Upper lobe of right lung (tissue), 1 donor: ENCODE data around the gene ASH1L. TPM values are rescaled to one million over a fixed set of nuclear protein-coding genes. Genes with fewer than 3 reads are reported as not detected.

Source experiments
- ATAC-seq: fragments of 200-7000 bp; cut with Tn5 transposase; one replicate; pipeline ENCODE4 v1.9.1; 2020; ENCODE audit warnings: mild to moderate bottlenecking, moderate library complexity
- DNase-seq: peaks from one replicate; pipeline ENCODE4 v3.0.0-alpha.2; 2020
- H3K27ac ChIP-seq: fragments of 200-600 bp; one replicate; pipeline ENCODE4 v1.8.0; 2022
- H3K27me3 ChIP-seq: fragments of 200-600 bp; one replicate; pipeline ENCODE4 v1.8.0; 2022; ENCODE audit warnings: mild to moderate bottlenecking
- H3K36me3 ChIP-seq: fragments of 200-600 bp; one replicate; pipeline ENCODE4 v1.8.0; 2022
- H3K4me1 ChIP-seq: fragments of 200-600 bp; one replicate; pipeline ENCODE4 v1.8.0; 2022
- H3K4me3 ChIP-seq: fragments of 200-600 bp; one replicate; pipeline ENCODE4 v1.8.0; 2022; ENCODE audit warnings: mild to moderate bottlenecking
- H3K9me3 ChIP-seq: fragments of 200-600 bp; one replicate; pipeline ENCODE4 v1.8.0; 2022
- CTCF ChIP-seq: fragments of 200-600 bp; IDR thresholded peaks from one replicate; pipeline ENCODE4 v1.8.0; 2022; ENCODE audit warnings: antibody characterized with exemption
- intact Hi-C: fragments of 100-400 bp; cut with DNase I; formaldehyde crosslinking; loops from one replicate; pipeline ENCODE4 v1.11.0; 2022
- total RNA-seq: library from RNA; stranded (reverse); fragmentation: NEBNext Ultra II Directional; extraction: Animal tissue kit (Norgen Biotek cat#: 25700); gene quantifications from one replicate; pipeline ENCODE4 v1.2.1, GENCODE V29; 2021
- donor health status: DM: no; HTN: yes; CAD: no; lungs with severe emphysema.

ASH1L gene
- total RNA-seq, 1 donor from 2014 or later, result 56.6 TPM

GRCh38 chr1:155304558-155305063, 258.0 kb downstream of the ASH1L start:
- DNase-seq (no peak), ATAC-seq (no peak)
- Histone ChIP-seq H3K27me3 (no peaks in the 10 kb centered on the region), H3K4me1 (peaks cover 4% of the 10 kb centered on the region), H3K4me3 (no peak overlapping the region), H3K27ac (no peak overlapping the region), H3K9me3 (no peaks in the 10 kb centered on the region), H3K36me3 (no peaks in the 10 kb centered on the region)
- no peak for TF ChIP-seq CTCF
- intact Hi-C loops, result no loop called here

- no peaks in the 10 kb centered on the region for H3K9me3 ChIP-seq
- peaks cover 8% of the 10 kb centered on the region for H3K27me3 ChIP-seq
- H3K27ac ChIP-seq, result no peak within 1 kb of the TSS
- intact Hi-C loops, result no loop called here
- DNase-seq, result no peak
- H3K4me1 ChIP-seq, result no peaks in the 10 kb centered on the region
- TF ChIP-seq CTCF, result no peak
- no peaks in the 10 kb centered on the region for H3K36me3 ChIP-seq
- ATAC-seq, result no peak
- no peak within 1 kb of the TSS for H3K4me3 ChIP-seq
These were observed 261.2 kb downstream of the ASH1L start, which contains the start of gene PKLR for GRCh38 chr1:155301342-155301841. PKLR (minus strand) TSS chr1:155301438; CDS start chr1:155301395, 43 bp downstream.

- no peak overlapping the region for H3K4me3 ChIP-seq
These were observed 261.9 kb downstream of the ASH1L start for GRCh38 chr1:155300553-155301329.

GRCh38 chr1:155300024-155300423, 262.6 kb downstream of the ASH1L start:
- Histone ChIP-seq H3K4me3 (no peak overlapping the region), H3K4me1 (no peaks in the 10 kb centered on the region), H3K9me3 (no peaks in the 10 kb centered on the region), H3K27me3 (peaks cover 22% of the 10 kb centered on the region), H3K36me3 (no peaks in the 10 kb centered on the region), H3K27ac (no peak overlapping the region)
- intact Hi-C loops, result no loop called here
- DNase-seq, result no peak
- ATAC-seq, result no peak
- no peak for TF ChIP-seq CTCF

More at GRCh38 chr1:155300553-155301329, 261.9 kb downstream of the ASH1L start:
- no peak overlapping the region for H3K27ac ChIP-seq
- H3K36me3 ChIP-seq, result no peaks in the 10 kb centered on the region
- no peak for ATAC-seq
- H3K4me1 ChIP-seq, result no peaks in the 10 kb centered on the region
- DNase-seq, result no peak
- H3K27me3 ChIP-seq, result peaks cover 14% of the 10 kb centered on the region
- no peaks in the 10 kb centered on the region for H3K9me3 ChIP-seq
- no peak for TF ChIP-seq CTCF
- intact Hi-C loops, result no loop called here

- Histone ChIP-seq H3K4me3 (no peak overlapping the region), H3K4me1 (no peaks in the 10 kb centered on the region), H3K36me3 (no peaks in the 10 kb centered on the region), H3K27me3 (peaks cover 34% of the 10 kb centered on the region), H3K27ac (no peak overlapping the region), H3K9me3 (no peaks in the 10 kb centered on the region)
- no peak for ATAC-seq
- intact Hi-C loops, result no loop called here
- no peak for DNase-seq
- TF ChIP-seq CTCF, result no peak
These were observed 265.2 kb downstream of the ASH1L start for GRCh38 chr1:155297384-155297783.
